K562 (cell line): ENCODE measurements around the gene MICAL2. TPM values are rescaled to one million over a fixed set of nuclear protein-coding genes. Genes with fewer than 3 reads are reported as not detected.

Source experiments
- ARID3B ChIP-seq: fragments of 250-450 bp; sonication (Bioruptor Pico); IDR thresholded peaks from 2 replicates; pipeline ENCODE4 v1.4.0; 2020; ENCODE audit warnings: borderline replicate concordance
- CBX8 ChIP-seq: fragments of 200-600 bp; sonication (generic); IDR thresholded peaks from 2 replicates; pipeline ENCODE4 v1.6.1; 2012; ENCODE audit warnings: borderline replicate concordance, mixed run types, low read depth, mild to moderate bottlenecking, moderate library complexity, mixed read lengths, low read length, control low read depth, inconsistent platforms; ENCODE audit not compliant: poor library complexity, severe bottlenecking; ENCODE audit errors: extremely low read depth
- CCAR2 ChIP-seq: fragments of 200-400 bp; formaldehyde crosslinking; IDR thresholded peaks from 2 replicates; pipeline ENCODE4 v1.6.1; 2017; ENCODE audit warnings: mild to moderate bottlenecking, low read depth, low read length
- ELK1 ChIP-seq: sonication (generic); formaldehyde crosslinking; IDR thresholded peaks from 2 replicates; pipeline ENCODE4 v1.8.1; 2022; ENCODE audit warnings: missing genetic modification reagents
- MCM7 ChIP-seq, 2 experiments: fragments of 450-650 bp; IDR thresholded peaks; 2 replicates each; pipeline ENCODE4 v1.6.1; 2016 to 2018
- MEF2D ChIP-seq: conservative IDR thresholded peaks from 2 replicates; pipeline ENCODE4 v1.6.1; 2016; ENCODE audit warnings: low read depth, missing genetic modification characterization, missing compliant biosample characterization
- NFRKB ChIP-seq: fragments of 450-650 bp; IDR thresholded peaks from 2 replicates; pipeline ENCODE4 v1.6.1; 2016; ENCODE audit warnings: low read depth
- NFYB ChIP-seq: IDR thresholded peaks from 2 replicates; pipeline ENCODE4 v1.6.1; 2011; ENCODE audit warnings: mild to moderate bottlenecking, moderate library complexity; ENCODE audit not compliant: insufficient read length; ENCODE audit errors: extremely low read depth
- PKNOX1 ChIP-seq: fragments of 450-650 bp; IDR thresholded peaks from 2 replicates; pipeline ENCODE4 v1.6.1; 2016
- RBBP5 ChIP-seq: fragments of 200-600 bp; sonication (generic); IDR thresholded peaks from 2 replicates; pipeline ENCODE4 v1.6.1; 2012; ENCODE audit warnings: borderline replicate concordance, mild to moderate bottlenecking, low read length, control low read depth, inconsistent platforms; ENCODE audit not compliant: insufficient read depth, poor library complexity, severe bottlenecking
- SAFB ChIP-seq: fragments of 200-400 bp; formaldehyde crosslinking; IDR thresholded peaks from 2 replicates; pipeline ENCODE4 v1.6.1; 2017; ENCODE audit warnings: low read depth, low read length, borderline replicate concordance
- TEAD1 ChIP-seq, 2 experiments: fragments of 450-650 bp in 1 of 2; sonication (generic) in 1 of 2; formaldehyde crosslinking; IDR thresholded peaks; 2 replicates each; pipeline versions ENCODE4 v1.4.0 to v1.8.0; 2020 to 2022; ENCODE audit warnings: mild to moderate bottlenecking in 2 of 2, missing genetic modification reagents in 1 of 2
- THAP7 ChIP-seq: fragments of 250-450 bp; sonication (Bioruptor Pico); IDR thresholded peaks from 2 replicates; pipeline ENCODE4 v1.5.0; 2021
- TOE1 ChIP-seq, 2 experiments: fragments of 450-650 bp in 1 of 2; sonication (generic) in 1 of 2; formaldehyde crosslinking in 1 of 2; IDR thresholded peaks; 2 replicates each; pipeline versions ENCODE4 v1.7.1 to v1.8.0; 2016 to 2022; ENCODE audit warnings: borderline replicate concordance in 2 of 2, mild to moderate bottlenecking in 2 of 2, antibody characterized with exemption in 1 of 2, inconsistent platforms in 1 of 2, low read depth in 1 of 2, missing genetic modification reagents in 1 of 2, moderate library complexity in 1 of 2
- XRCC3 ChIP-seq: fragments of 450-650 bp; IDR thresholded peaks from 2 replicates; pipeline ENCODE4 v1.6.1; 2017; ENCODE audit warnings: mild to moderate bottlenecking, moderate library complexity
- ZNF143 ChIP-seq: sonication (generic); formaldehyde crosslinking; IDR thresholded peaks from 2 replicates; pipeline ENCODE4 v1.9.0; 2022; ENCODE audit warnings: mild to moderate bottlenecking, missing genetic modification reagents
- ZNF212 ChIP-seq: fragments of 450-650 bp; formaldehyde crosslinking; IDR thresholded peaks from 2 replicates; pipeline ENCODE4 v1.4.0; 2020; ENCODE audit warnings: mild to moderate bottlenecking
- ZNF263 ChIP-seq: sonication (generic); formaldehyde crosslinking; IDR thresholded peaks from 2 replicates; pipeline ENCODE4 v1.8.0; 2022; ENCODE audit warnings: mild to moderate bottlenecking, missing genetic modification reagents, borderline replicate concordance
- ZNF280B ChIP-seq: fragments of 250-450 bp; sonication (Bioruptor Pico); IDR thresholded peaks from 2 replicates; pipeline ENCODE4 v1.5.1; 2021; ENCODE audit warnings: mild to moderate bottlenecking
- ZNF76 ChIP-seq: fragments of 250-450 bp; sonication (Bioruptor Pico); IDR thresholded peaks from 2 replicates; pipeline ENCODE4 v1.4.0; 2020; ENCODE audit warnings: mild to moderate bottlenecking, moderate library complexity, borderline replicate concordance
- polyA plus RNA-seq, 8 experiments: library from polyadenylated mRNA; depleted of rRNA in 4 of 8; stranded (reverse) in 5 of 8; unstranded in 3 of 8; fragments of >200 nt; fragmentation: Nextera tagmentation in 2 of 8; fragmentation: Illumina TruSeq in 1 of 8; extraction: Ambion mirVana in 2 of 8; extraction: Trizol in 1 of 8; gene quantifications; 2 replicates each; pipeline versions ENCODE4 v1.2.1 to v1.2.3, GENCODE V29; 2011 to 2014; ENCODE audit warnings: inconsistent platforms in 1 of 8, missing spikeins in 1 of 8
- total RNA-seq, 7 experiments: library from RNA; depleted of rRNA in 6 of 7; stranded (reverse); fragments of >200 nt in 6 of 7; fragmentation: Illumina TruSeq in 2 of 7; extraction: Trizol in 2 of 7; gene quantifications; 2 replicates each; pipeline versions ENCODE4 v1.2.1 to v1.2.3, GENCODE V29; 2011 to 2021; ENCODE audit warnings: low replicate concordance in 1 of 7

MICAL2 gene
- total and polyA plus RNA-seq, 9 of the 15 experiments (the other 6 are each of a cell fraction or from before 2014, with no cell fraction given): 4.7 to 64.2 (median 33.6) TPM

- TF ChIP-seq NFYB (no peak), TOE1 (IDR thresholded peaks at IDR 0.05; ENCODE audit: borderline replicate concordance) (0 out of 2 replicates have a peak, but pooled peaks have one; percentile 24), TOE1 (CRISPR knock-in tag; IDR thresholded peaks at IDR 0.05; ENCODE audit: borderline replicate concordance, low read depth) (no peak), THAP7 (CRISPR knock-in tag) (no peak), ZNF143 (CRISPR knock-in tag) (no peak), ZNF76 (CRISPR knock-in tag) (no peak), ELK1 (CRISPR knock-in tag) (no peak), SAFB (no peak), NFRKB (peak; percentile 57), ZNF263 (CRISPR knock-in tag) (no peak), ARID3B (CRISPR knock-in tag) (no peak), ZNF212 (CRISPR knock-in tag) (no peak), CBX8 (no peak), MEF2D (tag) (no peak), TEAD1 (CRISPR knock-in tag; IDR thresholded peaks at IDR 0.05) (no peak), XRCC3 (no peak), ZNF280B (CRISPR knock-in tag) (no peak), MCM7 (IDR thresholded peaks at IDR 0.05) (0 out of 4 replicates have a peak, but pooled peaks of 1 of the 2 experiments have one; percentile 12), CCAR2 (no peak), RBBP5 (no peak), PKNOX1 (no peak)
Observed at GRCh38 chr11:12166299-12167060, 56.1 kb downstream of the MICAL2 start (continued).
